HL-60 (cell line): Measurements from ENCODE around the gene SEC61A1.

Source experiments
- CTCF ChIP-seq: IDR thresholded peaks from one replicate; pipeline ENCODE4 v1.5.1; 2011; ENCODE audit warnings: low read length, control low read depth, inconsistent platforms; ENCODE audit not compliant: insufficient read depth
- POLR2AphosphoS5 ChIP-seq: IDR thresholded peaks from 2 replicates; pipeline ENCODE4 v1.6.1; 2012; ENCODE audit warnings: low read depth
- SPI1 ChIP-seq: IDR thresholded peaks from 2 replicates; pipeline ENCODE4 v1.6.1; 2012; ENCODE audit warnings: low read depth, mild to moderate bottlenecking, borderline replicate concordance

GRCh38 chr3:128112357-128112968, 60.2 kb downstream of the SEC61A1 start:
- TF ChIP-seq CTCF (no peak), POLR2AphosphoS5 (no peak), SPI1 (no peak)
